Mesothelial cell of epicardium (in vitro differentiated cells): ENCODE data around the gene MMD2. TPM values are rescaled to one million over a fixed set of nuclear protein-coding genes. Genes with fewer than 3 reads are reported as not detected.

Experiments
- DNase-seq, 2 experiments: peaks; one replicate each; pipeline ENCODE4 v3.0.0; 2021; ENCODE audit warnings: low spot score in 2 of 2; ENCODE audit not compliant: unreplicated experiment in 2 of 2
- H3K27ac Mint-ChIP-seq: 2 replicates; pipeline ENCODE4 v1.8.0; 2021; ENCODE audit warnings: mixed read lengths
- H3K27me3 Mint-ChIP-seq: 2 replicates; pipeline ENCODE4 v1.8.0; 2021; ENCODE audit warnings: low read depth, mixed read lengths
- H3K36me3 Mint-ChIP-seq: 2 replicates; pipeline ENCODE4 v1.8.0; 2021; ENCODE audit warnings: mixed read lengths
- H3K4me1 Mint-ChIP-seq: 2 replicates; pipeline ENCODE4 v1.8.0; 2021; ENCODE audit warnings: mixed read lengths
- H3K4me3 Mint-ChIP-seq: 2 replicates; pipeline ENCODE4 v1.8.0; 2021; ENCODE audit warnings: mild to moderate bottlenecking, moderate library complexity, mixed read lengths
- H3K9me3 Mint-ChIP-seq: 2 replicates; pipeline ENCODE4 v1.8.0; 2021; ENCODE audit warnings: mixed read lengths
- total RNA-seq: library from RNA; stranded (reverse); gene quantifications from 3 replicates; pipeline ENCODE4 v1.2.1, GENCODE V29; 2021
- TF ChIP-seq, protein P1 (sequence below): fragments of 200-600 bp; sonication (generic); IDR thresholded peaks from one replicate; pipeline ENCODE4 v1.5.0; 2021; ENCODE audit warnings: antibody characterized with exemption; ENCODE audit not compliant: unreplicated experiment

The MMD2 gene
- total RNA-seq, 1 donor from 2014 or later, result not detected

DNA sequence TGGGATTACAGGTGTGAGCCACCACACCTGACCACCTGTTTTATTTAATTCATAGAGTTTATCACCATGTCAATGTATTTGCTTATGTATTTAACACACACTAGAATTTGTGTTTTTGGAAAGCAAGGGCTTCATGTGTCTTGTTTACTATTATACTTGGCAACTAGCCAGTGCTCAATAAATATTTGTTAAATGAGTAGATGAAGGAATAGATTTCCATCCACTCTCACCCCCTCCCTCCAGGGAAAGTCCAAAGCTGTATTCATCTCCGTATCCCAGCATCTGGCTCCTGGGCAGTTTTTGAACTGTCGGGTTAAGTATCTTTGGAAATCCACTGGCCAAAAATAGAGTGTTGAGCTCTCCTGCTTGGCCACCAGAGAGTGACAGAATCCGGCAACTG, 70.8 kb downstream of the MMD2 start:
- no peaks in the 10 kb centered on the region for H3K36me3 Mint-ChIP-seq
- H3K4me3 Mint-ChIP-seq, result no peak overlapping the region
- peaks cover 13% of the 10 kb centered on the region for H3K27me3 Mint-ChIP-seq
- TF ChIP-seq, protein P1, sequence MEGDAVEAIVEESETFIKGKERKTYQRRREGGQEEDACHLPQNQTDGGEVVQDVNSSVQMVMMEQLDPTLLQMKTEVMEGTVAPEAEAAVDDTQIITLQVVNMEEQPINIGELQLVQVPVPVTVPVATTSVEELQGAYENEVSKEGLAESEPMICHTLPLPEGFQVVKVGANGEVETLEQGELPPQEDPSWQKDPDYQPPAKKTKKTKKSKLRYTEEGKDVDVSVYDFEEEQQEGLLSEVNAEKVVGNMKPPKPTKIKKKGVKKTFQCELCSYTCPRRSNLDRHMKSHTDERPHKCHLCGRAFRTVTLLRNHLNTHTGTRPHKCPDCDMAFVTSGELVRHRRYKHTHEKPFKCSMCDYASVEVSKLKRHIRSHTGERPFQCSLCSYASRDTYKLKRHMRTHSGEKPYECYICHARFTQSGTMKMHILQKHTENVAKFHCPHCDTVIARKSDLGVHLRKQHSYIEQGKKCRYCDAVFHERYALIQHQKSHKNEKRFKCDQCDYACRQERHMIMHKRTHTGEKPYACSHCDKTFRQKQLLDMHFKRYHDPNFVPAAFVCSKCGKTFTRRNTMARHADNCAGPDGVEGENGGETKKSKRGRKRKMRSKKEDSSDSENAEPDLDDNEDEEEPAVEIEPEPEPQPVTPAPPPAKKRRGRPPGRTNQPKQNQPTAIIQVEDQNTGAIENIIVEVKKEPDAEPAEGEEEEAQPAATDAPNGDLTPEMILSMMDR, result no peak
- H3K4me1 Mint-ChIP-seq, result no peaks in the 10 kb centered on the region
- no peak overlapping the region for H3K27ac Mint-ChIP-seq
- DNase-seq, result no peak
- H3K9me3 Mint-ChIP-seq, result no peaks in the 10 kb centered on the region

DNA sequence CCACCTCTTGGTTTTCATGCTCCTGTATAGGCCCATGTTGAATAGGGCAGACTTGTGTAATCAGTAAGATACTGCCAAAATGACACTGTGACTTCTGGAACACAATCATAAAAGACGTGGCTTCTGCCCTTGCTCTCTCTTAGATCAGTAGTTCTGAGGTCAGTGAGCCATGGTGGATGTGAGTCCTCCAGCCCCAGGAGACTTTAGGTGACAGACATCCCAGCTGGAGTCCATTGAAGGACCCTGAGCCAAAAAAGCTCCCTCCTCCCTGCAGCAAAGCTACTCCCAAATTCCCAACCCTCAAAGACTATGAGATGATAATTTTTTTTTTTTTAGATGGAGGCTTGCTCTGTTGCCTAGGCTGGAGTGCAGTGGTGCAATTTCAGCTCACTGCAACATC, 72.3 kb downstream of the MMD2 start:
- Mint-ChIP-seq H3K4me3 (no peak overlapping the region), H3K36me3 (no peaks in the 10 kb centered on the region), H3K27me3 (peaks cover 26% of the 10 kb centered on the region), H3K9me3 (no peaks in the 10 kb centered on the region), H3K27ac (no peak overlapping the region), H3K4me1 (peaks cover 12% of the 10 kb centered on the region)
- DNase-seq, result no peak
- TF ChIP-seq, protein P1, result no peak

DNA sequence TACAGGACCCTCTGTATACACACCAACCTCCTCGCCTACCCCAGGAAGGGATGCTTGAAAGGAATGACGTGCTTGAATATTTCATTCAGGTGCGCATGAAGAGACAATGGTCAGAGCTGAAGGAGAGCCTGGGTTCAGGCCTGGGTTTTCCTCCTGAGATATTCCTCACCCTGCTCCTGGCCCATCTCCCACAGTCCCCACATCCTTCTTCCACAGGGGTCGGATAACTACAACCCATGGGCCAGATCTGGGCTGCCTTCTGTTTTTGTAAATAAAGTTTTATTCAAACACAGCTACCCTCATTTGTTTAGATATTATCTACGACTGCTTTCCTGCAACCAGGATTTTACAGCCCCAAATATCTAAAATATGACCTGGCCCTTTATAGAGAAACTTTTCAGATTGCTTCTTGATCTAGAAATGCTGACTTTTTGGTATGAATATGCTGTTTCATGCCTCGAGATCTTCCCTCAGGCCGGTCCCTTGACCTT, 73.6 kb downstream of the MMD2 start:
- Mint-ChIP-seq H3K36me3 (no peaks in the 10 kb centered on the region), H3K27ac (no peak overlapping the region), H3K4me3 (no peak overlapping the region), H3K9me3 (no peaks in the 10 kb centered on the region), H3K27me3 (peaks cover 27% of the 10 kb centered on the region), H3K4me1 (peaks cover 12% of the 10 kb centered on the region)
- TF ChIP-seq, protein P1, result no peak
- DNase-seq, result no peak

DNA sequence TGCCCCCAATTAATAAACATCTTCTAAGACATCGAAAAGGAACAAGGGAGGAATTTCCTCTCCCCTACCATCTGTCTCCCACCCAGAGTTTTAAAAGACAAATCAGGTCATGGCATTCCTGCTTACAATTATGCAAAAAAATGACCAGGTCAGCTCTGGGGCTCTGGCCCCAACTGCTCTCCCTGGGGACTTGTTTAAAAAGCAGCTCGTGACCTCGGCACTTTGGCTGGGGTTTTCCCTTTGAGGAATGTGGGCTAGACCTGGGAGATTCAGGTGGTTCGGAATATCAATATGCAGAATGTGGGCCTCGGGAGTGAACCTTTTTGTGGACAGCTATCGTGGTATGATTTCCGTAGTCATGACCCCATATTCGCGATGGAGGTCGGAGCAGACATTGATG, 74.8 kb downstream of the MMD2 start:
- Mint-ChIP-seq H3K4me1 (peaks cover 12% of the 10 kb centered on the region), H3K27me3 (peaks cover 22% of the 10 kb centered on the region), H3K9me3 (no peaks in the 10 kb centered on the region), H3K36me3 (no peaks in the 10 kb centered on the region), H3K4me3 (peak overlapping the region; percentile 40), H3K27ac (no peak overlapping the region)
- TF ChIP-seq, protein P1, result no peak
- no peak for DNase-seq

DNA sequence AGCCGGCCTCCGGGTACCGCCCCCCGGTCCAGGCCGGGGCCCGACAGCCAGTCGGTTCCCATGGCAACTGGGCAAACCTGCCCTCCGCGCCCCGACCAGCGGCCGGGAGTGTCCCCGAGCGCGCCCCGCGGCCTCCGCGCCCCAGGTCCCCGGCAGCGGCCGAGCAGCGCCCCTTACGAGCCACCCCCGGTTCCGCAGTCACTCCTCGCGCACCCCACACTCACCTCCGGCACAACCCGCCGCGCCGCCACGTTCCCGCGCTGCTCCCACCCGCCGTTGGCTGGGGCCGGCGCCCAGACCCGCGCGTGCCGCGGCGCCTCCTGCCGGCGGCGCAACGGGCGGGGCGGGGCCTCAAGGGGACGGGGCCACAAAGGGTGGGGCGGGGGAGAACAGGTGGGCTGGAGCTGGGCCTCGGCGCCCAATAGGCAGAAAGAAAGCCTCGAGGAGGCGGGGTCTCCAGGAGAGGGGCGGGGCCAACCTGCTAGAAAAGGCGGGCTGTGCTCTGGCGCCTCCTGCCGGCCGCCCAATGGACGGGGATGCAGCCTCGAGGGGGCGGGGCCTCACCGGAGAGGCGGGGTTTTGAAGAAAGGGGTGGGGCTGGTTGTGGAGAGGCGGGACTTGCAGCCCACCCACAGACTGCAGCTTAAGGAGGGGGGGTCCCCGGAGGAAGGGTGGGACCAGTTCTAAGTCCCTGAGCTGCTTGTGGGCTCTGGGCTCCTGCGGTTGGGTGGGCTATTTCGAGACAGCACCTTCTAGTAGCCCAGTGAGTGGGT, 75.4 kb downstream of the MMD2 start, which contains the start of gene RADIL:
TSS of gene RADIL (minus strand) at position 345 of the 773 bp plus-strand sequence. CDS start 5,577 bp downstream, outside the sequence.
- peak; percentile 81 to 94 for DNase-seq
- Mint-ChIP-seq H3K4me3 (peak within 1 kb of the TSS; percentile 72), H3K9me3 (no peaks in the 10 kb centered on the region), H3K27me3 (peaks cover 20% of the 10 kb centered on the region), H3K27ac (peak within 1 kb of the TSS; percentile 77), H3K4me1 (peaks cover 12% of the 10 kb centered on the region), H3K36me3 (no peaks in the 10 kb centered on the region)
- TF ChIP-seq, protein P1, result peak; percentile 79
